Natural killer cell (primary cell): ENCODE results near the gene MAPK1. TPM values are rescaled to one million over a fixed set of nuclear protein-coding genes. Genes with fewer than 3 reads are reported as not detected.
"Not testable (repeated sequence)": the region's sequence is repeated elsewhere in the genome, so short reads cannot be mapped to it uniquely, and the experiment has no call there.

Experiments
- ATAC-seq, 3 donors: fragments of 150-1000 bp in 2 of 3; fragments of 200-7000 bp in 1 of 3; cut with Tn5 transposase; 1 replicate in 1 of 3; 2 replicates in 2 of 3; pipeline ENCODE4 v1.10.0; 2021; ENCODE audit warnings: mild to moderate bottlenecking in 2 of 3, moderate library complexity in 2 of 3
- DNase-seq, 2 donors: peaks; one replicate each; pipeline versions ENCODE4 v3.0.0 to v3.0.0-alpha.2; 2013 to 2021; ENCODE audit warnings: mixed read lengths in 1 of 2
- H3K27ac ChIP-seq: one replicate; pipeline ENCODE4 v1.5.1; 2013; ENCODE audit warnings: mild to moderate bottlenecking, low read length
- H3K27me3 ChIP-seq: one replicate; pipeline ENCODE4 v1.6.1; 2013; ENCODE audit warnings: low read length; ENCODE audit not compliant: control insufficient read depth, insufficient read depth
- H3K36me3 ChIP-seq: one replicate; pipeline ENCODE4 v1.6.1; 2013; ENCODE audit warnings: low read length; ENCODE audit not compliant: control insufficient read depth, insufficient read depth
- H3K4me1 ChIP-seq: one replicate; pipeline ENCODE4 v1.6.1; 2013; ENCODE audit warnings: low read length; ENCODE audit not compliant: control insufficient read depth, insufficient read depth
- H3K4me3 ChIP-seq: one replicate; pipeline ENCODE4 v1.5.1; 2013; ENCODE audit warnings: low read length
- H3K9me3 ChIP-seq: one replicate; pipeline ENCODE4 v1.6.1; 2013; ENCODE audit warnings: low read length; ENCODE audit not compliant: control insufficient read depth, insufficient read depth
- H3K27ac Mint-ChIP-seq, 2 donors: one replicate each; pipeline ENCODE4 v1.8.0; 2022; ENCODE audit warnings: mild to moderate bottlenecking in 2 of 2, mixed read lengths in 2 of 2, moderate library complexity in 1 of 2
- H3K27me3 Mint-ChIP-seq, 2 donors: one replicate each; pipeline ENCODE4 v1.8.0; 2022; ENCODE audit warnings: low read depth in 2 of 2, mixed read lengths in 2 of 2
- H3K36me3 Mint-ChIP-seq: one replicate; pipeline ENCODE4 v1.8.0; 2022; ENCODE audit warnings: mixed read lengths
- H3K4me1 Mint-ChIP-seq, 2 donors: one replicate each; pipeline ENCODE4 v1.8.0; 2022; ENCODE audit warnings: mixed read lengths in 2 of 2
- H3K4me3 Mint-ChIP-seq: one replicate; pipeline ENCODE4 v1.8.0; 2022; ENCODE audit warnings: mild to moderate bottlenecking, moderate library complexity, mixed read lengths
- H3K9me3 Mint-ChIP-seq, 2 donors: one replicate each; pipeline ENCODE4 v1.8.0; 2022; ENCODE audit warnings: mixed read lengths in 2 of 2
- CTCF ChIP-seq: fragments of 200-600 bp; IDR thresholded peaks from one replicate; pipeline ENCODE4 v1.8.0; 2022; ENCODE audit warnings: antibody characterized with exemption
- WGBS: methylation state at CpG from one replicate; pipeline ENCODE4 v1.1.7; 2013; ENCODE audit warnings: missing lambda C conversion rate; ENCODE audit not compliant: insufficient coverage; 5-methylcytosine and 5-hydroxymethylcytosine counted together
- intact Hi-C: fragments of 100-400 bp; cut with micrococcal nuclease; formaldehyde crosslinking; loops from one replicate; pipeline ENCODE4 v1.14.2; 2022
- total RNA-seq, 4 donors: library from RNA; stranded (reverse); fragments of 120-200 nt in 1 of 4; gene quantifications; one replicate each; pipeline versions ENCODE4 v1.2.3 to v1.2.4, GENCODE V29; 2013 to 2022

The MAPK1 gene
- total RNA-seq, 3 donors from 2014 or later (not counting 1 experiment from before 2014, with no cell fraction given) = 189 to 246 (median 214) TPM

- H3K4me3 ChIP-seq = no peak overlapping the region
- Mint-ChIP-seq H3K36me3 (no peaks in the 10 kb centered on the region), H3K9me3 (no peaks in the 10 kb centered on the region), H3K27me3 (no peaks in the 10 kb centered on the region), H3K4me3 (peak overlapping the region; percentile 35), H3K4me1 (peaks cover 38 to 40% of the 10 kb centered on the region in 2 donors), H3K27ac (peak overlapping the region; percentile 60 to 76)
- DNase-seq (no peak), ATAC-seq (no peak)
- TF ChIP-seq CTCF = no peak
- WGBS = 86% methylated on average over 2 of the region's 4 CpGs
- intact Hi-C loops = no loop called here
- no peaks in the 10 kb centered on the region for H3K9me3 ChIP-seq
- H3K27ac ChIP-seq = no peak overlapping the region
- H3K36me3 ChIP-seq = peaks cover 16% of the 10 kb centered on the region
- H3K27me3 ChIP-seq = no peaks in the 10 kb centered on the region
- H3K4me1 ChIP-seq = peaks cover 24% of the 10 kb centered on the region
Measured at GRCh38 chr22:21727159-21727558, 140.3 kb downstream of the MAPK1 start.

DNA sequence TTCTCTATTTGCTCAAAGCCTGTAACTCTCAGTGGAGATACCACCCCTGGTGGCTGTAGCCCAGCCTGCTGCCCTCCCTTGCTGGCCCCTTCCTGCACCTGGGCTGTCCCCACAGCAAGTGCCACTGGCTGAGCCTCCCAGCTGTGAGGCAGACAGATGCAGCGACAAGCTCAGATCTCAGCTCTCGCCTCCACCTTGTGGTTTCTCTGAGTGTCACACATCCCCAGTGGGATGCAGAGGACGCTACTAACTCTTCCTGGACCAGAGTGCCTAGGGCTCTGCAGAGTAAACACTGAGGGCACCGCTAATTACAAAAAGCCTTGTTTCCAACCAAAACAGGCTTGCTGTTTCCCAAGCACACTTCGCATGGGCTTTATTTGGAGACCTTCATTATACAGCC is 140.8 kb downstream of the MAPK1 start:
- Mint-ChIP-seq H3K4me1 (peaks cover 38 to 39% of the 10 kb centered on the region in 2 donors), H3K9me3 (no peaks in the 10 kb centered on the region), H3K4me3 (peak overlapping the region; percentile 49), H3K27ac (peak overlapping the region; percentile 60 to 76), H3K27me3 (no peaks in the 10 kb centered on the region), H3K36me3 (no peaks in the 10 kb centered on the region)
- TF ChIP-seq CTCF = peak; percentile 56
- H3K36me3 ChIP-seq = peaks cover 15% of the 10 kb centered on the region
- 24% methylated on average over 5 of the region's 5 CpGs for WGBS
- intact Hi-C loops = no loop called here
- H3K4me1 ChIP-seq = peaks cover 20% of the 10 kb centered on the region
- ATAC-seq = peak; percentile 88 to 99 (median 98)
- H3K4me3 ChIP-seq = no peak overlapping the region
- H3K9me3 ChIP-seq = no peaks in the 10 kb centered on the region
- H3K27me3 ChIP-seq = no peaks in the 10 kb centered on the region
- peak; percentile 49 to 67 for DNase-seq
- H3K27ac ChIP-seq = no peak overlapping the region

- Histone ChIP-seq H3K4me3 (no peak overlapping the region), H3K27me3 (no peaks in the 10 kb centered on the region), H3K36me3 (peaks cover 14% of the 10 kb centered on the region), H3K4me1 (peaks cover 16% of the 10 kb centered on the region), H3K27ac (no peak overlapping the region), H3K9me3 (no peaks in the 10 kb centered on the region)
- intact Hi-C loops = no loop called here
- no peaks in the 10 kb centered on the region for H3K9me3 Mint-ChIP-seq
- H3K4me3 Mint-ChIP-seq = no peak overlapping the region
- no peak for ATAC-seq
- DNase-seq = no peak
- no peaks in the 10 kb centered on the region for H3K27me3 Mint-ChIP-seq
- 96% methylated on average over 19 of the region's 19 CpGs for WGBS
- H3K4me1 Mint-ChIP-seq = peaks cover 36% of the 10 kb centered on the region in 2 donors
- TF ChIP-seq CTCF = no peak
- peak overlapping the region; percentile 60 to 76 for H3K27ac Mint-ChIP-seq
- no peaks in the 10 kb centered on the region for H3K36me3 Mint-ChIP-seq
Measured at GRCh38 chr22:21725956-21726649, 141.3 kb downstream of the MAPK1 start.

DNA sequence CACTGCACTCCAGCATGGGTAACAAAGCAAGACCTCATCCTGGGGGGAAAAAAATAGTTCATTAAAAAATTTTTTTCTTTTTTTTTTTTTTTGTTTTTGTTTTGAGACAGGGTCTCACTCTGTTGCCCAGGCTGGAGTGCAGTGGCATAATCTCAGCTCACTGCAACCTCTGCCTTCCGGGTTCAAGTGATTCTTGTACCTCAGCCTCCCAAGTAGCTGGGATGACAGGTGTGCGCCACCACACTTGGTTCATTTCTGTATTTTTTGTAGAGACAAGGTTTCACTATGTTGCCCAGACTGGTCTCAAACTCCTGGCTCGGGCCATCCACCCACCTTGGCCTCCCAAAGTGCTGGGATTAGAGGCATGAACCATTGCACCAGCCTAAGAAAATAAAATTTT is 142.9 kb downstream of the MAPK1 start:
- DNase-seq, H3K27me3 ChIP-seq, H3K27me3 Mint-ChIP-seq, H3K36me3 ChIP-seq, H3K9me3 Mint-ChIP-seq, H3K9me3 ChIP-seq, H3K4me3 ChIP-seq, H3K27ac ChIP-seq, H3K4me3 Mint-ChIP-seq, intact Hi-C loops, ATAC-seq, H3K27ac Mint-ChIP-seq, H3K36me3 Mint-ChIP-seq: not testable (repeated sequence)
- peaks cover 16% of the 10 kb centered on the region for H3K4me1 ChIP-seq
- 98% methylated on average over 3 of the region's 3 CpGs for WGBS
- peaks cover 26% of the 10 kb centered on the region in 2 donors for H3K4me1 Mint-ChIP-seq

DNA sequence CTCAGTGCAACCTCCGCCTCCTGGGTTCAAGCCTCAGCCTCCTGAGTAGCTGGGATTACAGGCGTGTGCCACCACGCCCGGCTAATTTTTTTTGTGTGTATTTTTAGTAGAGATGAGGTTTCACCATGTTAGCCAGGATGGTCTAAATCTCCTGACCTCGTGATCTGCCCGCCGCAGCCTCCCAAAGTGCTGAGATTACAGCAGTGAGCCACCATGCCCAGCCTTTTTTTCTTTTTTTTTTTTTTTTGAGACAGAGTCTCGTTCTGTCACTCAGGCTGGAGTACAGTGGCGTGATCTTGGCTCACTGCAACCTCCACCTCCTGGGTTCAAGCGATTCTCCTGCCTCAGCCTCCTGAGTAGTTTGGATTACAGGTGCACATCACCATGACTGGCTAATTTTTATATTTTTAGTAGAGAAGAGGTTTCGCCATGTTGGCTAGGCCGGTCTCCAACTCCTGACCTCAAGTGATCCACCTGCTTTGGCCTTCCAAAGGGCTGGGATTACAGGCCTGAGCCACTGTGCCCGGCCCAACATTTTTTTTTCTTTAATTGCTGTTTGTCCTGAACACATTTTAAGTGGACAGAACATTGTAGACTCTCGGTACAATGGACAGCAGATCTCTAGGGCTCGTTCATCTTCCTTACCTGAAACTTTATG is 146.1 kb downstream of the MAPK1 start:
- peaks cover 11% of the 10 kb centered on the region for H3K4me1 ChIP-seq
- H3K4me3 ChIP-seq, DNase-seq, H3K27ac ChIP-seq, H3K9me3 Mint-ChIP-seq, H3K36me3 Mint-ChIP-seq, H3K9me3 ChIP-seq, H3K36me3 ChIP-seq, H3K27me3 Mint-ChIP-seq, H3K27me3 ChIP-seq, H3K4me3 Mint-ChIP-seq, intact Hi-C loops, ATAC-seq: not testable (repeated sequence)
- Mint-ChIP-seq H3K4me1 (peaks cover 28 to 37% of the 10 kb centered on the region in 2 donors), H3K27ac (peak overlapping the region in 1 of 2 donors; percentile 34)
- WGBS = 86% methylated on average over 14 of the region's 15 CpGs
